Stimulated activated effector memory CD8-positive, alpha-beta T cell treated with anti-CD3 and anti-CD28 coated beads, Interleukin-12 subunit alpha, Interleukin-12 subunit beta, amount 100 ng/mL, for 72 hours (primary cell): ENCODE measurements around the gene EMC8.

ENCODE experiments used
- ATAC-seq: fragments of 150-1000 bp; cut with Tn5 transposase; 2 replicates; pipeline ENCODE4 v1.10.0; 2021
- DNase-seq, 2 donors: peaks; one replicate each; pipeline ENCODE4 v3.0.0; 2021 to 2022; ENCODE audit warnings: low spot score in 2 of 2
- H3K27ac Mint-ChIP-seq: one replicate; pipeline ENCODE4 v1.8.0; 2022; ENCODE audit warnings: mild to moderate bottlenecking, mixed read lengths
- H3K36me3 Mint-ChIP-seq: one replicate; pipeline ENCODE4 v1.8.0; 2022; ENCODE audit warnings: mild to moderate bottlenecking, mixed read lengths
- H3K4me1 Mint-ChIP-seq: one replicate; pipeline ENCODE4 v1.8.0; 2022; ENCODE audit warnings: mixed read lengths
- H3K4me3 Mint-ChIP-seq: one replicate; pipeline ENCODE4 v1.8.0; 2022; ENCODE audit warnings: mild to moderate bottlenecking, mixed read lengths
- H3K9me3 Mint-ChIP-seq: one replicate; pipeline ENCODE4 v1.8.0; 2022; ENCODE audit warnings: mixed read lengths

EMC8 gene

GRCh38 chr16:85751698-85752501, 47.4 kb downstream of the EMC8 start:
- H3K4me3 Mint-ChIP-seq, result peak overlapping the region; percentile 32
- H3K9me3 Mint-ChIP-seq, result no peaks in the 10 kb centered on the region
- ATAC-seq (peak; percentile 48), DNase-seq (no peak)
- peaks cover 26% of the 10 kb centered on the region for H3K4me1 Mint-ChIP-seq
- H3K36me3 Mint-ChIP-seq, result no peaks in the 10 kb centered on the region
- no peak overlapping the region for H3K27ac Mint-ChIP-seq

- Mint-ChIP-seq H3K9me3 (no peaks in the 10 kb centered on the region), H3K27ac (peak within 1 kb of the TSS; percentile 16), H3K36me3 (no peaks in the 10 kb centered on the region), H3K4me3 (peak within 1 kb of the TSS; percentile 73), H3K4me1 (peaks cover 23% of the 10 kb centered on the region)
- DNase-seq (no peak), ATAC-seq (peak; percentile 76)
These were observed 48.3 kb downstream of the EMC8 start, which contains the start of gene C16orf74 for GRCh38 chr16:85750827-85751697. C16orf74 (minus strand) TSS chr16:85751096; CDS start chr16:85735217, 15,879 bp downstream.

GRCh38 chr16:85750146-85750826, 49.1 kb downstream of the EMC8 start:
- DNase-seq, result no peak
- peaks cover 21% of the 10 kb centered on the region for H3K4me1 Mint-ChIP-seq
- ATAC-seq, result no peak
- peak overlapping the region; percentile 73 for H3K4me3 Mint-ChIP-seq
- H3K36me3 Mint-ChIP-seq, result no peaks in the 10 kb centered on the region
- H3K27ac Mint-ChIP-seq, result peak overlapping the region; percentile 16
- no peaks in the 10 kb centered on the region for H3K9me3 Mint-ChIP-seq

- Mint-ChIP-seq H3K4me3 (peak overlapping the region; percentile 73), H3K36me3 (no peaks in the 10 kb centered on the region), H3K27ac (peak overlapping the region; percentile 16), H3K4me1 (peaks cover 21% of the 10 kb centered on the region), H3K9me3 (no peaks in the 10 kb centered on the region)
- ATAC-seq (no peak), DNase-seq (no peak)
These were observed 49.6 kb downstream of the EMC8 start for GRCh38 chr16:85749771-85750145.

GRCh38 chr16:85746460-85747215, 52.7 kb downstream of the EMC8 start:
- Mint-ChIP-seq H3K4me3 (no peak overlapping the region), H3K4me1 (peaks cover 16% of the 10 kb centered on the region), H3K9me3 (no peaks in the 10 kb centered on the region), H3K27ac (no peak overlapping the region), H3K36me3 (no peaks in the 10 kb centered on the region)
- peak; percentile 56 for ATAC-seq
- no peak for DNase-seq

GRCh38 chr16:85738923-85739715, 60.2 kb downstream of the EMC8 start:
- ATAC-seq (no peak), DNase-seq (no peak)
- H3K9me3 Mint-ChIP-seq, result no peaks in the 10 kb centered on the region
- H3K36me3 Mint-ChIP-seq, result no peaks in the 10 kb centered on the region
- peaks cover 18% of the 10 kb centered on the region for H3K4me1 Mint-ChIP-seq
- no peak overlapping the region for H3K27ac Mint-ChIP-seq
- no peak overlapping the region for H3K4me3 Mint-ChIP-seq

- no peaks in the 10 kb centered on the region for H3K36me3 Mint-ChIP-seq
- DNase-seq (no peak), ATAC-seq (no peak)
- no peak overlapping the region for H3K4me3 Mint-ChIP-seq
- H3K4me1 Mint-ChIP-seq, result peaks cover 18% of the 10 kb centered on the region
- H3K27ac Mint-ChIP-seq, result no peak overlapping the region
- H3K9me3 Mint-ChIP-seq, result no peaks in the 10 kb centered on the region
These were observed 62.4 kb downstream of the EMC8 start for GRCh38 chr16:85736921-85737320.

GRCh38 chr16:85735946-85736345, 63.4 kb downstream of the EMC8 start:
- H3K9me3 Mint-ChIP-seq, result no peaks in the 10 kb centered on the region
- ATAC-seq, result no peak
- H3K36me3 Mint-ChIP-seq, result no peaks in the 10 kb centered on the region
- DNase-seq, result no peak
- H3K27ac Mint-ChIP-seq, result no peak overlapping the region
- H3K4me3 Mint-ChIP-seq, result peak overlapping the region; percentile 27
- H3K4me1 Mint-ChIP-seq, result peaks cover 18% of the 10 kb centered on the region

- no peak for DNase-seq
- H3K4me1 Mint-ChIP-seq, result peaks cover 18% of the 10 kb centered on the region
- no peaks in the 10 kb centered on the region for H3K9me3 Mint-ChIP-seq
- no peaks in the 10 kb centered on the region for H3K36me3 Mint-ChIP-seq
- H3K4me3 Mint-ChIP-seq, result peak overlapping the region; percentile 27
- H3K27ac Mint-ChIP-seq, result no peak overlapping the region
- ATAC-seq, result peak; percentile 72
These were observed 64.1 kb downstream of the EMC8 start for GRCh38 chr16:85735225-85735635.

- peak overlapping the region; percentile 27 for H3K4me3 Mint-ChIP-seq
- no peaks in the 10 kb centered on the region for H3K36me3 Mint-ChIP-seq
- H3K9me3 Mint-ChIP-seq, result no peaks in the 10 kb centered on the region
- H3K27ac Mint-ChIP-seq, result no peak overlapping the region
- peaks cover 18% of the 10 kb centered on the region for H3K4me1 Mint-ChIP-seq
- no peak for ATAC-seq
- DNase-seq, result no peak
These were observed 64.9 kb downstream of the EMC8 start for GRCh38 chr16:85734311-85735017.

GRCh38 chr16:85733839-85734170, 65.5 kb downstream of the EMC8 start:
- H3K9me3 Mint-ChIP-seq, result no peaks in the 10 kb centered on the region
- no peak overlapping the region for H3K4me3 Mint-ChIP-seq
- peaks cover 18% of the 10 kb centered on the region for H3K4me1 Mint-ChIP-seq
- no peak for DNase-seq
- no peaks in the 10 kb centered on the region for H3K36me3 Mint-ChIP-seq
- no peak overlapping the region for H3K27ac Mint-ChIP-seq
- ATAC-seq, result no peak

GRCh38 chr16:85733155-85733838, 66.0 kb downstream of the EMC8 start:
- Mint-ChIP-seq H3K36me3 (no peaks in the 10 kb centered on the region), H3K9me3 (no peaks in the 10 kb centered on the region), H3K4me1 (peaks cover 18% of the 10 kb centered on the region), H3K27ac (no peak overlapping the region), H3K4me3 (no peak overlapping the region)
- ATAC-seq, result no peak
- no peak for DNase-seq

GRCh38 chr16:85731179-85731578, 68.2 kb downstream of the EMC8 start:
- Mint-ChIP-seq H3K36me3 (no peaks in the 10 kb centered on the region), H3K9me3 (no peaks in the 10 kb centered on the region), H3K4me3 (no peak overlapping the region), H3K4me1 (peaks cover 16% of the 10 kb centered on the region), H3K27ac (no peak overlapping the region)
- no peak for DNase-seq
- no peak for ATAC-seq
